Glomerular visceral epithelial cell (primary cell): ENCODE data around the gene FKBP10.

Experiments
- DNase-seq: peaks from one replicate; pipeline ENCODE4 v3.0.0-alpha.2; 2016; ENCODE audit errors: extremely low spot score

Gene FKBP10

GRCh38 chr17:41784207-41784744, 28.5 kb upstream of the FKBP10 start:
- DNase-seq = peak; percentile 80

DNA sequence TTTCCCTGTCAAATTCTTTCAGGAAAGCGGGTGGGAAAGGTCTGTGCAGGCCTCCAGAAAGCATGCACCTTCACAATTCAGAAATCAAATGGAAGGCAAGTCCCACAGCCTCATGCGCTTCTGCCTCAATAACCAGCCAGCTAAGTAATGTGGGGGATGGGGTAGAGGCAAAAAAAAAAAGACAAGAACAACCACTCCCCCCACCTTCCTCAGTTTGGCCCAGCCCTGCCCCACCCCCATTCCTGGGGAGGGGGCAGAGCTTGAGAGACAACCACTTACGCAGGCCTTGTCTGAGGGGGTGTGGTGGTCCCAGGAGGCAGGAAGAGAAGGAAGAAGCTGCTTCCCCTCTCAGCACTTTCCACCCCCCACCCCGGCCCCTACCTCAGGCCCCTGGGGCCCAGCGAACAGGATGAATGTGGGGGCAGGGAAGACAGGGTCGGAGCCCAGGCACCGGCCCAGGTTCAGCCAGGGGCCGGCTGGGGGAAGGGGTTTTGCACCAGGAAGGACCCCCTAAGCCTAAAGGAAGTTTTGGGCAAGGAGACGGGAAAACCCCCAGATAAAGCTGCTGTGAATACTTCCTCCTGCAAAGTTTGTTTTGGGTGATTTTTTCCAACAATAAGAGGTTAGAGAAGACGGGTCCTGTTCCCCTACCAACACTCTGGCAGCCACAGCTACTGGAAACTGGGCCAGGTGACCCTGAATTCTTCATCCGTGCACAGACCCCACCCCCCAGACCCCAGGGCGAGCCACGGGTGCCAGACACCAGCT, 27.5 kb upstream of the FKBP10 start:
- no peak for DNase-seq

GRCh38 chr17:41785859-41786226, 27.0 kb upstream of the FKBP10 start:
- no peak for DNase-seq

DNA sequence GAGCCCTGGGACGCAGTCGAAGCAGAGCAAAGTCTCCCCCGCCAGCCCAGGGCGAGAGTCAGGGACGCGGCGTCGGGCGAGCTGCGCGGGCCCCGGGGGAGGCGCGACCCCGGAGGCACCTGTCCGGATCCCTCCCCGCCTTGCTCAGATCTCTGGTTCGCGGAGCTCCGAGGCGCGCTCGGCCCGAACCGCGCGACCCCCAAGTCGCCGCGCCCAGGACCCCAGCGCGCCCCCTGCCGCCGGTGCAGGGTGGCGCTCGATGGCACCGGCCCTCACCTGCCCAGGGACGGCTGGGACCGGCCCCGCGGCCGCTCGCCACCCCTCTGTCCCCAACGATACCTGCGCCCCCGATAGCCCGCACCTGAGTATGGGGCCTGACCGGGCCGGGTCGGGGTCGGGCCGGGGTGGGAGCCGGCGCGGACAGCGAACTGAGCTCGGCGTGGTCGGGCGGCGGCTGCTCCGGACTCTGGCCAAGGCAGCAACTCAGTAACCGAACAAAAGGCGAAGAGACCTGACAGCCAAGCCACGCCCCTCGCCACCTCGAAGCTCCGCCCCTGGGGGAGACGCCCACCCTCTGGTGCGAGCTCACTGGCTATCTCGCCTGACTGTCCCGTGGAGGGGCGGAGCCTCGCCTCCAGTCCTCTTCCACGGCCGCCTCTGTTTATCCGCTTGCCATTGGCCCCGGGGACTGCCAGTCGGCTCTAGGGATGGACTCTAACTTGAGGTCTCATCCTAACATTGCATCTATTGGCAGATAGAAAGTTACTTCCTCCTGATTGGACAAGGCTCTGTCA, 26.4 kb upstream of the FKBP10 start, which contains the start of gene JUP:
Gene JUP, minus strand, starts transcription at position 485 of the 794 bp plus-strand sequence. CDS start 14,857 bp downstream, outside the sequence.
- peak; percentile 100 for DNase-seq

- no peak for DNase-seq
Observed at GRCh38 chr17:41787021-41787418, 25.8 kb upstream of the FKBP10 start.

- peak; percentile 92 for DNase-seq
Observed at GRCh38 chr17:41792845-41793783, 19.7 kb upstream of the FKBP10 start.

- DNase-seq = no peak
Observed at GRCh38 chr17:41793784-41794539, 18.8 kb upstream of the FKBP10 start.

GRCh38 chr17:41794540-41794975, 18.2 kb upstream of the FKBP10 start:
- no peak for DNase-seq

DNA sequence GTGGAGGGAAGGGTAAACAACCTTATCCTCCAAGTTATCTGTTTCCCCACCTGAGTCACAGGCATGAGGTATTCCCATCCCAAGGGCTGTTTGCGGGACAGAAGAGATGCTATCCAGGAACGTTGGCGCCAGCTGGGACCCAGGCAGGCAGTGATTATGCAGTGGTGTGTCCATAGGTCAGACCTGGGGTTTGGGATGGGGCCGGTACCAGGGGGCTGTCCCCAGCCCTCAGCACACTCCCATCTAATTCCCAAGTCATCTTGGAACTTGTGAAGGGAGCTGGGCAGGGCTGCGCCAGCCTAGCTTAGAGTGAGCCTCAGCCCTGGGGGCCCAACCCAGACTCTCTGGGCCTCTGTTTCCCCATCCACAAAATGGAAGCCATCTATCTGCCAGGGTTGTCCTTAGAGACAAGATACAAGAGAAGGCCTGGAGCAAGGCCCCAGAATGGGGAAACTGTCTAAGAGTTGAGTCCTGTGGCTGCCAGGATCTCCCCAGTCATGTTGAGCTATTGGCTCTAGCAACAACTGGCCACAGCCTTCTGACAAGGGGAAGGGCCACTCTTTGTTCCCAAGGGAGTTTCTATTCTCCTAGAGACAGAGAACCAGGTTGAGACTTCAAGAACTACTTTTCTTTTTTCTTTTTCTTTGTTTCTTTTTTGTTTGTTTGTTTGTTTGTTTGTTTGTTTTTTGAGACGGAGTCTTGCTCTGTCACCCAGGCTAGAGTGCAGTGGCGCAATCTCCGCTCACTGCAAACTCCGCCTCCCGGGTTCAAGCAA, 16.5 kb upstream of the FKBP10 start:
- DNase-seq = no peak

GRCh38 chr17:41797377-41797776, 15.4 kb upstream of the FKBP10 start:
- DNase-seq = no peak

GRCh38 chr17:41799366-41799765, 13.4 kb upstream of the FKBP10 start:
- DNase-seq = no peak

DNA sequence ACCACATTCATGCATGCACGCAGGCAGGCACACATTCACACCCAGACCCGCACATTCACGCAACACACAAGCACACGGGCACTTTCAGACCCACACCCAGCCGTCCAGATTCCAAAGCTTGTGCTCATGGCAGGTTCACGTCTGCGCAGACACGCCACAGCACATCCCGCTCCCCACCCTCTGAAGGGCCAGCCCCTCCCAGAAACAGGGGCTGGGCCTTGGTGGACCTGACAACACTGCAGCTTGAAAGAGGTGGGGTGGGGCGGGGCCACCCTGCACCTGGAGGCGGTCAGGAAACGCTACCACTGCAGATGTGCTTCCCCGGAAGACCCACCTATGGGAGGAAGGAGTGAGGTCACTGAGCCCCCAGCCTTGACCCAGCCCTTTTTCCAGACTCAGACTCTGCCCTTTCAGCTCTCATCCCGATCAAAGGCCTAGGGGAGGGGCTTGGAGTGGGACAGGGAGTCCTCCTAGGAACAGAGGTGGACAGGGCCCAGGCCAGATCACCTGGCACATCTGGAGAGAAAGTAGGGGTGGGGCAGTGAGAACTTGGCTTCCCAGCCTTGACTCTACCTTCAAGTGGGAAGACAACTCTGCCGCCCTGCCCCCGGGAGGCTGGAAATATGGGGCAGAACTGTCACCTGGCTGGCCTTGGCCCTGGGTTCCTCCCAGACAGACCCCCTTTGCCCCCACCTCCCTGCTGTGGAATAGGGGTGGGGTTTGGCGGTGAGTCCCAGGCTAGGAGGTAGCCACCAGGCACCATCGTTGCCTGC, 12.0 kb upstream of the FKBP10 start:
- peak; percentile 82 for DNase-seq

DNA sequence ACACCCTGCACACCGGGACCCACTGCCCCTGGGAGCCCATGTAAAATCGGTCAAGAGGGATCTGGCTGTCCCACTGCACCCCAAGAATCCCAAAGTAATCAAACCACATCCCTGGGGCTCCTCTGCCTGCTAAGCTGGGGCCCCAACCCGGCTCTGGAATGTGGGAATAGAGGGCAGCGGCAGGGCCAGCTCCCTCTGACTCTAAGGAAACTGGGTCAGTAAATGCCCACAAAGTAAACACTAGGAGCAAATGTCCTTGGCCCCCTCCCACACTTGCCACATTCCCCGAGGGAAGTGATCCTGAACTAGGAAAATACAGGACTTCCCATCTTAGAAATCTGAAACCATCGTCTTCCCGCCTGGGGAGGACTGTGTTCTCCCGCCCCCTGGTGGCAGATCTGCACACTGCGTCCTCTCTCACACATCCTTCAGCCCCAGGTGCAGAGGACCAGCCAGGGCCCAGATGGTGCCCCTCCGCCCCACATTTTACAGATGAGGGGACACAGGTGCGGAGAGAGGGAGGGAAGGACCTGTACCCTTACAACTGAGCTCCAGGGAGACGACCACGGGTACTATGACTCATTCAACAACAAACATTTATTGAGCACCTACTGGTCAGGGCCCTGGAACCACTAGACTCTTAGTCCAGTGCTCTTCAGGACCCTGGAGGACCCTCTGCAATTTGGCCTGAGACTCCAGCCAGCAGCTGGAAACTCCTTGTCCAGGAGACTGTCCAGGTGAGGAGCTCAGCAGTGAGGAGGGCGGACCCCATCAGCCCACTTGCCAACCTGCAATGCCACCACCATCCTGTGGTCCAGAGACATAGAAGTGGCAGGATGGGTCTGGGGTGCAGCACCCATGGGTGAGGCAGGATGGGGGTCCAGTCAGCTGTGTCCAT, 11.2 kb upstream of the FKBP10 start:
- peak; percentile 96 for DNase-seq

DNA sequence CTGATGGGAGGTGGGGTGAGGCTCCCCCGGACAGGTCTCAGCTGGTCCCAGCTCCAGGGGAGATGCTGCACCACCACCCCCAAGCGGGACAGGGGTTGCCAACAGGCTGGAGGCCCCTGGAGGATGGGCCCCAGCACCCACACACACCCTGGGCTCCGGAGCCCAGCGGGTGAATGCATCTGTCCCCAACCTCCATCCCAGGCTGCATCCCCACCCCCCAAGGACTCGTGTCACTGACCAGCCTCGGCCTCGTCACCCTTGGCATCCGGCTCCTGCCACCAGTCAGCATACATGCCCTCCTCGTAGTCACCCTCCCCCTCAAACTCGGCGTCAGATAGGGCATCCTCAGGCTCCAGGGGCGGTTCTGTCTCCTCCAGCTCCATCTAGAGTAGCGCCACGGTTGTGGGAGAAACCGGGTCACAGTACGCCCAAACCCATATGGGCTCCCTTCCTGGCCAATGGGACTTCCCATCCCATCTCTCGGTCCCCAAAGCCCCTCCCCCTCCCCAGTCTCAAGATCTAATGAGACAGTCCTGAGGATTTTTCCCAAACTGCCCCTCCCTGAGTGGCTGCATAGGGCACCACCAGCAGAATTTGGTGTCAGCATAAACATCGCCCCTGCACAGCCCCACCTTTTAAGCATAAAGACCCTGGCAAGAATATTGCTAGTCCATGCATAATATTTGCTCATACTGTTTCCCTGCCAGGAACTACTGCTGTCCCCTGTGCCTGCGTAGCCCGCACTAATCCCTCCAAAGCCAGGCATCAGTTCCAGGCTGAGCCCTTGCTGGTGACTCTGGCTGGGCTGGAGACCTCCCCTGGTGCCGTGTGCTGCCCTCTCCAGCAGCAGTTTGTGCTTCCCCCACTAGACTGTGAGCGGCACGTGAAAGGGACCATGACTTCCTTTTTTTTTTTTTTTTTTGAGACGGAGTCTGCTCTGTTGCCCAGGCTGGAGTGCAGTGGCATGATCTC, 9.5 kb upstream of the FKBP10 start:
- no peak for DNase-seq

DNA sequence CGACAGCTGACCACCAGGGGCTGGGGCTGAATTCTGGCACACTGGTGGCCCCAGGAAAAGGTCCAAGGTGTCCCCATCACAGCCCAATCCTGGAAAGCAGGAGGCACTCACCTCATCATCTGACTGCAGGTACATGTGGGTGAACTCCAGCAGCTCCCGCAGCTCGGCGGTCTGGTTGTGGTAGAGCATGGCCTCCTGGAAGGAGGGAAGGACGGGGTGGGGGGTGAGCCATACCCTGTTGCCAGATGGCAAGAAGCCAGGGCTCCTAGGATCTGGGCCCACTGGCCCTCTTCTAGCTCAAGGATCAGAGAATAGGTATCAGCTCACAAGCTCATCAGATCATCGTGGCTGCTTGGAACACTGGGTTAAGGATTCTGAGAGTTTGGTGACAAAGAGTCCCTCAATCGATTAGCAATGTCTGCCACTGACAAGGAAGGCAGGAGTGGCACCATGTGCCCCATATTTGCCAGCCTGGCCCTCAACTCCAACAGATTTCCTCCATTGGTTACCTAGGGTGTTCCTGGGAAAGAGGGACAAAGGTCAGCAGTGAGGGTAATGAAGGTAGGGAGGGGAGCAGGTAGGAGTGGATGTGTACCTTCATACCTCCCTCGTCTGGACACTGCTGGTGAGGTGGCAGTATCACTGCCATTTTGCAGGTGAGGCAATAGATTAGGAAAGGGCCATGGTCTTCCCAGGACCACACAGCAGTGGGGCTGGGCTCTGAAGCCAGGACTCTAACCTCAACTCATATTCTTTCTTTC, 5.9 kb upstream of the FKBP10 start:
- no peak for DNase-seq
